Right cardiac atrium (tissue), 5 donors: ENCODE results near the gene RAB8A. TPM values are rescaled to one million over a fixed set of nuclear protein-coding genes. Genes with fewer than 3 reads are reported as not detected.

Experiments
- ATAC-seq, 2 donors: fragments of 200-7000 bp; cut with Tn5 transposase; one replicate each; pipeline versions ENCODE4 v1.8.0 to v1.9.1; 2020; ENCODE audit warnings: moderate library complexity in 2 of 2, mild to moderate bottlenecking in 1 of 2
- DNase-seq, 3 donors: peaks; one replicate each; pipeline ENCODE4 v3.0.0-alpha.2; 2020
- H3K27ac ChIP-seq: one replicate; pipeline ENCODE4 v1.5.1; 2013; ENCODE audit warnings: mild to moderate bottlenecking, low read length, control low read depth, moderate library complexity
- H3K27me3 ChIP-seq: one replicate; pipeline ENCODE4 v1.6.1; 2013; ENCODE audit not compliant: control insufficient read depth, insufficient read depth
- H3K4me1 ChIP-seq: one replicate; pipeline ENCODE4 v1.6.1; 2013; ENCODE audit warnings: low read length; ENCODE audit not compliant: control insufficient read depth, insufficient read depth
- H3K4me3 ChIP-seq: one replicate; pipeline ENCODE4 v1.5.1; 2013; ENCODE audit warnings: low read length, control low read depth
- H3K9me3 ChIP-seq: one replicate; pipeline ENCODE4 v1.6.1; 2013; ENCODE audit warnings: low read length; ENCODE audit not compliant: control insufficient read depth
- WGBS: extraction: QIAGEN DNeasy Blood & Tissue Kit; methylation state at CpG from one replicate; pipeline ENCODE4 v1.1.7; 2013; 5-methylcytosine and 5-hydroxymethylcytosine counted together
- intact Hi-C, 4 donors: fragments of 100-400 bp; cut with DNase I; formaldehyde crosslinking; loops; one replicate each; pipeline versions ENCODE4 v1.11.0 to v1.14.0; 2022 to 2023
- polyA plus RNA-seq: library from polyadenylated mRNA; stranded (reverse); fragments of 200-250 nt; gene quantifications from one replicate; pipeline ENCODE4 v1.2.3, GENCODE V29; 2013
- total RNA-seq, 4 donors: library from RNA; stranded (reverse); fragmentation: NEBNext Ultra II Directional; extraction: Animal tissue kit (Norgen Biotek cat#: 25700); gene quantifications; one replicate each; pipeline ENCODE4 v1.2.1, GENCODE V29; 2021
- donor health status: healthy with polysubstance abuse.
- donor health status: DM: no; HTN: yes; CAD: no.
- donor health status: DM: no; HTN: no; CAD: no.
- donor health status: DM: no; HTN: yes; CAD: no; lungs with severe emphysema.
- donor health status: DM: yes; HTN: yes; CAD: no.

Gene RAB8A
- total and polyA plus RNA-seq, 5 donors = 12.9 to 30.0 (median 23.4) TPM

- ATAC-seq = no peak
Measured at GRCh38 chr19:16146112-16146511, 34.4 kb downstream of the RAB8A start.

GRCh38 chr19:16148443-16149229, 36.9 kb downstream of the RAB8A start:
- DNase-seq = no peak
- no peaks in the 10 kb centered on the region for H3K4me1 ChIP-seq
- intact Hi-C loops = no loop called here
- no peaks in the 10 kb centered on the region for H3K9me3 ChIP-seq
- 62% methylated on average over 8 of the region's 8 CpGs for WGBS
- H3K4me3 ChIP-seq = no peak overlapping the region
- H3K27me3 ChIP-seq = no peaks in the 10 kb centered on the region
- no peak for ATAC-seq
- no peak overlapping the region for H3K27ac ChIP-seq

More at GRCh38 chr19:16146112-16146511, 34.4 kb downstream of the RAB8A start:
- 69% methylated on average over 5 of the region's 5 CpGs for WGBS
- Histone ChIP-seq H3K4me1 (no peaks in the 10 kb centered on the region), H3K27me3 (no peaks in the 10 kb centered on the region), H3K4me3 (no peak overlapping the region), H3K9me3 (no peaks in the 10 kb centered on the region), H3K27ac (no peak overlapping the region)
- intact Hi-C loops = no loop called here
- DNase-seq = no peak

GRCh38 chr19:16153582-16154336, 42.1 kb downstream of the RAB8A start:
- H3K27me3 ChIP-seq = no peaks in the 10 kb centered on the region
- 84% methylated on average over 11 of the region's 11 CpGs for WGBS

GRCh38 chr19:16154557-16154956, 42.9 kb downstream of the RAB8A start:
- 92% methylated on average over 8 of the region's 8 CpGs for WGBS
- ATAC-seq = no peak
- H3K9me3 ChIP-seq = no peaks in the 10 kb centered on the region
- no peak overlapping the region for H3K27ac ChIP-seq
- intact Hi-C loops = no loop called here
- no peaks in the 10 kb centered on the region for H3K4me1 ChIP-seq
- H3K4me3 ChIP-seq = no peak overlapping the region
- no peaks in the 10 kb centered on the region for H3K27me3 ChIP-seq
- DNase-seq = no peak

More at GRCh38 chr19:16153582-16154336, 42.1 kb downstream of the RAB8A start:
- DNase-seq (no peak), ATAC-seq (no peak)
- Histone ChIP-seq H3K4me1 (no peaks in the 10 kb centered on the region), H3K9me3 (no peaks in the 10 kb centered on the region), H3K4me3 (no peak overlapping the region), H3K27ac (no peak overlapping the region)
- intact Hi-C loops = no loop called here

- Histone ChIP-seq H3K27me3 (no peaks in the 10 kb centered on the region), H3K4me1 (no peaks in the 10 kb centered on the region), H3K27ac (no peak overlapping the region), H3K4me3 (no peak overlapping the region), H3K9me3 (no peaks in the 10 kb centered on the region)
- WGBS = 76% methylated on average over 1 of the region's 1 CpG
- DNase-seq = no peak
- intact Hi-C loops = no loop called here
- ATAC-seq = no peak
Measured at GRCh38 chr19:16155128-16155527, 43.4 kb downstream of the RAB8A start.

- DNase-seq (no peak), ATAC-seq (no peak)
- no peaks in the 10 kb centered on the region for H3K9me3 ChIP-seq
- H3K27me3 ChIP-seq = no peaks in the 10 kb centered on the region
- 74% methylated on average over 6 of the region's 6 CpGs for WGBS
- no peaks in the 10 kb centered on the region for H3K4me1 ChIP-seq
- intact Hi-C loops = no loop called here
- no peak overlapping the region for H3K27ac ChIP-seq
- H3K4me3 ChIP-seq = no peak overlapping the region
Measured at GRCh38 chr19:16156904-16157303, 45.2 kb downstream of the RAB8A start.

- Histone ChIP-seq H3K27me3 (no peaks in the 10 kb centered on the region), H3K4me1 (no peaks in the 10 kb centered on the region), H3K27ac (no peak overlapping the region), H3K9me3 (no peaks in the 10 kb centered on the region), H3K4me3 (no peak overlapping the region)
- intact Hi-C loops = no loop called here
- ATAC-seq (peak in 1 of 2 donors; percentile 16), DNase-seq (no peak)
- 85% methylated on average over 10 of the region's 10 CpGs for WGBS
Measured at GRCh38 chr19:16157601-16158000, 45.9 kb downstream of the RAB8A start.

GRCh38 chr19:16159655-16160054, 48.0 kb downstream of the RAB8A start:
- intact Hi-C loops = no loop called here
- 89% methylated on average over 5 of the region's 5 CpGs for WGBS
- Histone ChIP-seq H3K9me3 (no peaks in the 10 kb centered on the region), H3K4me1 (no peaks in the 10 kb centered on the region), H3K27me3 (no peaks in the 10 kb centered on the region), H3K27ac (no peak overlapping the region), H3K4me3 (no peak overlapping the region)
- ATAC-seq = no peak
- no peak for DNase-seq

- Histone ChIP-seq H3K4me3 (no peak overlapping the region), H3K27me3 (no peaks in the 10 kb centered on the region), H3K9me3 (no peaks in the 10 kb centered on the region), H3K4me1 (no peaks in the 10 kb centered on the region), H3K27ac (no peak overlapping the region)
- ATAC-seq (no peak), DNase-seq (no peak)
- intact Hi-C loops = no loop called here
- WGBS = 70% methylated on average over 6 of the region's 6 CpGs
Measured at GRCh38 chr19:16160445-16160942, 48.8 kb downstream of the RAB8A start.

- no peaks in the 10 kb centered on the region for H3K4me1 ChIP-seq
- WGBS = 72% methylated on average over 14 of the region's 14 CpGs
- intact Hi-C loops = no loop called here
- H3K9me3 ChIP-seq = no peaks in the 10 kb centered on the region
- H3K27me3 ChIP-seq = no peaks in the 10 kb centered on the region
- DNase-seq (no peak), ATAC-seq (no peak)
- no peak overlapping the region for H3K4me3 ChIP-seq
- no peak overlapping the region for H3K27ac ChIP-seq
Measured at GRCh38 chr19:16160943-16161560, 49.4 kb downstream of the RAB8A start.

- Histone ChIP-seq H3K4me3 (no peak overlapping the region), H3K4me1 (no peaks in the 10 kb centered on the region), H3K27ac (no peak overlapping the region), H3K9me3 (no peaks in the 10 kb centered on the region), H3K27me3 (no peaks in the 10 kb centered on the region)
- DNase-seq (no peak), ATAC-seq (no peak)
- intact Hi-C loops = no loop called here
- 75% methylated on average over 3 of the region's 3 CpGs for WGBS
Measured at GRCh38 chr19:16161840-16162239, 50.2 kb downstream of the RAB8A start.
